Stomach smooth muscle (tissue), 2 donors: ENCODE measurements around the gene PLD1.

Source experiments
- H3K27ac ChIP-seq: one replicate; pipeline ENCODE4 v1.7.0; 2013; ENCODE audit warnings: mild to moderate bottlenecking, low read length, inconsistent platforms
- H3K27me3 ChIP-seq, 2 donors: one replicate each; pipeline ENCODE4 v1.7.0; 2013; ENCODE audit warnings: low read length in 2 of 2; ENCODE audit not compliant: insufficient read depth in 2 of 2, control insufficient read depth in 1 of 2
- H3K36me3 ChIP-seq, 2 donors: one replicate each; pipeline ENCODE4 v1.7.0; 2013; ENCODE audit warnings: low read length in 2 of 2; ENCODE audit not compliant: control insufficient read depth in 2 of 2, insufficient read depth in 2 of 2
- H3K4me1 ChIP-seq: one replicate; pipeline ENCODE4 v1.7.0; 2013; ENCODE audit warnings: low read length; ENCODE audit not compliant: control insufficient read depth, insufficient read depth
- H3K4me3 ChIP-seq, 2 donors: one replicate each; pipeline ENCODE4 v1.7.0; 2013; ENCODE audit warnings: low read length in 2 of 2
- H3K9ac ChIP-seq, 2 donors: one replicate each; pipeline ENCODE4 v1.7.0; 2013; ENCODE audit warnings: low read length in 2 of 2, mild to moderate bottlenecking in 1 of 2
- H3K9me3 ChIP-seq, 2 donors: one replicate each; pipeline ENCODE4 v1.7.0; 2013; ENCODE audit warnings: low read length in 2 of 2; ENCODE audit not compliant: control insufficient read depth in 2 of 2
- donor health status: healthy.
- donor health status: Pancreatic carcinoma.

Gene PLD1

GRCh38 chr3:171813897-171814460, 3.7 kb upstream of the PLD1 start:
- no peak overlapping the region for H3K27ac ChIP-seq
- no peaks in the 10 kb centered on the region for H3K9me3 ChIP-seq
- no peaks in the 10 kb centered on the region for H3K36me3 ChIP-seq
- H3K27me3 ChIP-seq = no peaks in the 10 kb centered on the region
- peaks cover 6% of the 10 kb centered on the region for H3K4me1 ChIP-seq
- H3K9ac ChIP-seq = no peak overlapping the region
- H3K4me3 ChIP-seq = no peak overlapping the region

DNA sequence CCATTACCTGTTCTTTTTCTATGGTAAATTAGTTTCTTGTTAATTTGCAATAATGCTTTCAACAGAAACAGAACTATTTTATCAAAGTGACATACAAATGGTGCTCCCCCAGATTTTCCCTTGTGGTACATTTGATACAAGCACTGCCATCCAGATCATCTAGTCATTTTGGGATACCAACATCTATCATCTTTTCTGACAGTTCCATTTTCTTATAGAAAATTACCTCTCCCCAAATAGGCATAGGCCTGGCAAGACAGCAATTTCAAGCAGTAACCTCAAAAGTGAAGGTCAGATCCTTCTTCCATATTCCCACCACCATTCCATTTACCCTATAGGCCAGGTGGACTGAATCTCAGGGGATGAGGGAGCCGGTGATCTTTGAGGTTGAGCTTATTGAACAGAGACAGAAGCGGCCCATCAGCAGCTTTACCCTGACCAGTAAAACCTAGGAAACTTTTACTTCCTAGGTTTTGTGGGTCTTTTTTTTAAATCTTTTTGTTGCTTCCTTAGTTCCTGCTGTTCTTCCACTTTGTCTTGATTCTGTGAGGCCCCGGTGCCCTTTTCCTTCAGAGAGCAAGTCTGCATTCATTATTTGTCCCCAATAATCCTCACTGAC, 3.1 kb upstream of the PLD1 start:
- Histone ChIP-seq H3K4me3 (no peak overlapping the region), H3K9ac (no peak overlapping the region), H3K36me3 (no peaks in the 10 kb centered on the region), H3K4me1 (peaks cover 6% of the 10 kb centered on the region), H3K27me3 (no peaks in the 10 kb centered on the region), H3K9me3 (no peaks in the 10 kb centered on the region), H3K27ac (no peak overlapping the region)

GRCh38 chr3:171812811-171813210, 2.5 kb upstream of the PLD1 start:
- no peaks in the 10 kb centered on the region for H3K36me3 ChIP-seq
- H3K4me1 ChIP-seq = peaks cover 6% of the 10 kb centered on the region
- no peak overlapping the region for H3K27ac ChIP-seq
- no peak overlapping the region for H3K4me3 ChIP-seq
- no peak overlapping the region for H3K9ac ChIP-seq
- no peaks in the 10 kb centered on the region for H3K27me3 ChIP-seq
- H3K9me3 ChIP-seq = no peaks in the 10 kb centered on the region

- H3K27ac ChIP-seq = no peak overlapping the region
- H3K4me3 ChIP-seq = no peak overlapping the region
- peaks cover 6% of the 10 kb centered on the region for H3K4me1 ChIP-seq
- H3K9me3 ChIP-seq = no peaks in the 10 kb centered on the region
- no peak overlapping the region for H3K9ac ChIP-seq
- H3K27me3 ChIP-seq = no peaks in the 10 kb centered on the region
- no peaks in the 10 kb centered on the region for H3K36me3 ChIP-seq
These were observed 1.6 kb upstream of the PLD1 start for GRCh38 chr3:171811913-171812335.

DNA sequence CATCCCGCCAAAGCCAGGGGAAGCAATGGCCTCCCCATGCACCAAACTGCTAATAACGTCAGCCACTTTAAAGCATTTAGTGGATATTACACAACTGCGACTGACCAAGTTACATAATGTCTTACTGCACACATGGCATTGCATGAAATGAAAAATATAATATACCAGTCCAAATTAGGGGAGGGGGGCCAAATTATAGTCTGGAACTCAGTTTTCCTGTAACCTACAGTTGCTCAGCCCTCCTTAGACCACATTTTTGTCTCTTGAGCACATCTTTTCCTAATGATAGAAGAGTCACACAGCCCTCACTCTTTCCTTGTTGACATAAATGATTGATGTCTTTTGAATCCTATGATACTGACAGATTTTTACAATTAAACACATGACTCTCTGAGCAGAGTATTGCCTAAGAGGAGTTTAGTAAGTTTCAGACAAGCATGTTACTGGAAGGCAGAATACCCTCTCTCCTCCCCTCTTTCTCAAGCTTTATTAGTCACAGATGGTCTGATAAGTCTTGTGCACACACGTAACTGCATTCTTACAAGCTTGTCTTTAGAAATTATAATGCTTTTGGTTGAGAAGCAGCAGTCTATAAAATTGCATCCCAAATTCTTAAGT, 1.1 kb upstream of the PLD1 start:
- no peaks in the 10 kb centered on the region for H3K9me3 ChIP-seq
- H3K36me3 ChIP-seq = no peaks in the 10 kb centered on the region
- H3K9ac ChIP-seq = no peak overlapping the region
- H3K4me1 ChIP-seq = peaks cover 6% of the 10 kb centered on the region
- H3K27me3 ChIP-seq = no peaks in the 10 kb centered on the region
- H3K4me3 ChIP-seq = no peak overlapping the region
- H3K27ac ChIP-seq = peak overlapping the region; percentile 78

DNA sequence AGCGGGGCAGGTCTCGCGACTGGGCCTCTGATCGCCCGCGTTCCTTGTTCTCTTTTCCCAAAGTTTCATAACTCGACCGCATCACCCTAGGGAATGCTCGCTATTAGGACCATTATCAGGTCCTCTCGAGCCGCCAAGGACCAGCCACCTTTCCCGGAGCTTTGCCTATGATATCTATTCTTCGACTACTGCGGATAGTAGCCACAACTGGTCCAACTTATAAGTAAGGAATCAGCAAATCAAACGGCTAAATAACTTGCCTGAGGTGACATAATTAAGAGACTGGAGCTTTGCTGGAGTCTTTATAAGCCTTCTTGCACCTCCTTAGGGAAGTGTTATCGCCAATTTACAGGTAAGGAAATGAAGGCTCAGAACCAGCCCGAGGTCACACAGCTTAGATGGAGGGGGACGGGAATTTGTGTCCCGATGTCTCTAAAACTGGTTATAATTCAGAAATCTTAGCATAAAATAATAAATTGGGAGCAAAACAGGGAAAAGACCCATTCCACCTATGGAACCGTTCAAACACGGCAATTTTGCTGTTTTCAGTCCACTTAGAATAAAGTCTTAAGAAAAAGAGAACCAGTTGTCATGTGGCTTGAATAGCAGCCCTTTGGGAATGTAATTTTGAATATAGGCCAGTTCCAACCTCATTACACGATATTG, 479 bp upstream of the PLD1 start:
- no peaks in the 10 kb centered on the region for H3K36me3 ChIP-seq
- H3K27ac ChIP-seq = peak overlapping the region; percentile 78
- no peaks in the 10 kb centered on the region for H3K27me3 ChIP-seq
- H3K9ac ChIP-seq = peak overlapping the region; percentile 47 to 60
- no peaks in the 10 kb centered on the region for H3K9me3 ChIP-seq
- peak overlapping the region; percentile 84 to 87 for H3K4me3 ChIP-seq
- H3K4me1 ChIP-seq = peaks cover 6% of the 10 kb centered on the region

GRCh38 chr3:171809611-171809860, 747 bp downstream of the PLD1 start:
- peak overlapping the region; percentile 60 for H3K9ac ChIP-seq
- H3K4me1 ChIP-seq = peaks cover 9% of the 10 kb centered on the region
- no peaks in the 10 kb centered on the region for H3K36me3 ChIP-seq
- peak overlapping the region; percentile 78 for H3K27ac ChIP-seq
- H3K27me3 ChIP-seq = no peaks in the 10 kb centered on the region
- H3K9me3 ChIP-seq = no peaks in the 10 kb centered on the region
- peak overlapping the region; percentile 84 to 87 for H3K4me3 ChIP-seq

DNA sequence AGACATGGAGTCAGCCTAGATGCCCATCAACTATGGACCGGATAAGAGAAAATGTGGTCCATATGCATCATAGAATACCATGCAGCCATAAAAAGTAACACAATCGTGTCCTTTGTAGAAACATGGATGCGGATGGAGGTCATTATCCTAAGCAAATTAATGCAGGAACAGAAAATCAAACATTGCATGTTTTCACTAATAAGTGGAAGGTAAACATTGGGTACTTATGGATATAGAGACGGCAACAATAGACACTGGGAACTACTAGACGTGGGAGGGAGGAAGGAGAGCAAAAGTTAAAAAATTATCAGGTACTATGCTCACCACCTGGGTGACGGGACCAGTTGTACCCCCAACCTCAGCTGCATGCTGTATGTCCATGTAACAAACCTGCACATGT, 2.5 kb downstream of the PLD1 start:
- H3K27ac ChIP-seq = no peak overlapping the region
- no peak overlapping the region for H3K9ac ChIP-seq
- H3K4me3 ChIP-seq = no peak overlapping the region
- H3K4me1 ChIP-seq = peaks cover 9% of the 10 kb centered on the region
- H3K27me3 ChIP-seq = no peaks in the 10 kb centered on the region
- H3K36me3 ChIP-seq = no peaks in the 10 kb centered on the region
- H3K9me3 ChIP-seq = no peaks in the 10 kb centered on the region

- no peaks in the 10 kb centered on the region for H3K9me3 ChIP-seq
- H3K9ac ChIP-seq = no peak overlapping the region
- H3K4me1 ChIP-seq = peaks cover 9% of the 10 kb centered on the region
- H3K4me3 ChIP-seq = no peak overlapping the region
- no peak overlapping the region for H3K27ac ChIP-seq
- H3K27me3 ChIP-seq = no peaks in the 10 kb centered on the region
- no peaks in the 10 kb centered on the region for H3K36me3 ChIP-seq
These were observed 3.1 kb downstream of the PLD1 start for GRCh38 chr3:171807129-171807675.

DNA sequence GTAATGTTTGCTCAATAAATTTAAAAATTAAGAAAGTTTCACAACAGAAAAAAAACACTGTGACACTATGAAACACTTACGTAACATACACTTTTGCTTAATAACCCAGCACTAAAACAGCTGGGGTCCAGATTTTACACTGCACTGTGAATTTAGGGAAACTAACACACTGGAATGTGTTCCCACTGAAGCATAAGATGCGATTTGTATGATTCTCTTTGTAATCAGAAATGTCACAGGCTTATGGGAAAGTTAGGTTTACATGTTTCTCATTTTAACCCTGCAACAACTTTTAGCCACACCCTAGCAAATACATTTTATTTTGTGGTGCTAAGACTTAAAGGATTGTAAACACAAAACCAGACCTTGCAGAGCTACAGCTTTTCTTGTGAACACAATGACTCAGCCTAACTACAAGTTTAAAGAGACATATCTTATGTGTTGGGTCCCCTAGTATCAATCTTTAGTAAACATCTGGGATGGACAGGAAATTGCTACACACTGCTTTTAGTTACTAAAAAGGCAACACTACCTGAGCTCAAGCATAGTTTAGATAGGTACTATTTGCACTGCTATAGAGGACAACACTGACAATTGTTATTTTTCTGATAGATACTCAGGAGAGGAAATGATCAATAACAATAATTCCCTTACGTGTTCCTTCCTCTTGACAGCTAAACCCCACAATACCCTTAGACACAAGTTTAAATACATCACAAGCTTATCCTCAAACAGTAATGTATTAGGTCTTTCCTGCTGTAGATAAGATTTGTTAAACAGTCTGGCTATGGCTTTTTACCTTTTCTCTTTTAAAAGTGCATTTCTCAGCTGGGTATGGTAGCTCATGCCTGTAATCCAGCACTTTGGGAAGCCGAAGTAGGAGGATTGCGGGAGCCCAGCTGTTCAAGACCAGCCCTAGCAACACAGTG, 3.8 kb downstream of the PLD1 start:
- no peaks in the 10 kb centered on the region for H3K27me3 ChIP-seq
- H3K36me3 ChIP-seq = no peaks in the 10 kb centered on the region
- no peak overlapping the region for H3K27ac ChIP-seq
- H3K9ac ChIP-seq = no peak overlapping the region
- no peaks in the 10 kb centered on the region for H3K9me3 ChIP-seq
- no peak overlapping the region for H3K4me3 ChIP-seq
- H3K4me1 ChIP-seq = peaks cover 9% of the 10 kb centered on the region
